Type B pancreatic cell (in vitro differentiated cells): ENCODE results near the gene NCEH1. TPM values are rescaled to one million over a fixed set of nuclear protein-coding genes. Genes with fewer than 3 reads are reported as not detected.

Source experiments
- DNase-seq: peaks from one replicate; pipeline ENCODE4 v3.0.0; 2021; ENCODE audit warnings: mixed read lengths; ENCODE audit not compliant: unreplicated experiment; ENCODE audit errors: extremely low spot score
- H3K27ac Mint-ChIP-seq: 2 replicates; pipeline ENCODE4 v1.8.0; 2021; ENCODE audit warnings: mild to moderate bottlenecking, mixed read lengths
- H3K27me3 Mint-ChIP-seq: 2 replicates; pipeline ENCODE4 v1.8.0; 2021; ENCODE audit warnings: mixed read lengths
- H3K36me3 Mint-ChIP-seq: 2 replicates; pipeline ENCODE4 v1.8.0; 2021; ENCODE audit warnings: mixed read lengths
- H3K4me1 Mint-ChIP-seq: one replicate; pipeline ENCODE4 v1.8.0; 2021; ENCODE audit warnings: mixed read lengths; ENCODE audit not compliant: unreplicated experiment
- H3K4me3 Mint-ChIP-seq: 2 replicates; pipeline ENCODE4 v1.8.0; 2021; ENCODE audit warnings: mild to moderate bottlenecking, mixed read lengths
- H3K9me3 Mint-ChIP-seq: 2 replicates; pipeline ENCODE4 v1.8.0; 2021; ENCODE audit warnings: mixed read lengths
- total RNA-seq: library from RNA; stranded (reverse); gene quantifications from 2 replicates; pipeline ENCODE4 v1.2.1, GENCODE V29; 2021; ENCODE audit warnings: low replicate concordance
- TF ChIP-seq, protein P1 (sequence below): fragments of 200-600 bp; sonication (generic); conservative IDR thresholded peaks from 2 replicates; pipeline ENCODE4 v1.5.0; 2021; ENCODE audit warnings: antibody characterized with exemption, mild to moderate bottlenecking

NCEH1 gene
- total RNA-seq, 1 donor from 2014 or later: 7.0 TPM

- Mint-ChIP-seq H3K36me3 (no peaks in the 10 kb centered on the region), H3K4me1 (peaks cover 18% of the 10 kb centered on the region), H3K27me3 (no peaks in the 10 kb centered on the region), H3K4me3 (peak overlapping the region; percentile 96), H3K9me3 (no peaks in the 10 kb centered on the region), H3K27ac (peak overlapping the region; percentile 86)
- no peak for DNase-seq
- TF ChIP-seq, protein P1, sequence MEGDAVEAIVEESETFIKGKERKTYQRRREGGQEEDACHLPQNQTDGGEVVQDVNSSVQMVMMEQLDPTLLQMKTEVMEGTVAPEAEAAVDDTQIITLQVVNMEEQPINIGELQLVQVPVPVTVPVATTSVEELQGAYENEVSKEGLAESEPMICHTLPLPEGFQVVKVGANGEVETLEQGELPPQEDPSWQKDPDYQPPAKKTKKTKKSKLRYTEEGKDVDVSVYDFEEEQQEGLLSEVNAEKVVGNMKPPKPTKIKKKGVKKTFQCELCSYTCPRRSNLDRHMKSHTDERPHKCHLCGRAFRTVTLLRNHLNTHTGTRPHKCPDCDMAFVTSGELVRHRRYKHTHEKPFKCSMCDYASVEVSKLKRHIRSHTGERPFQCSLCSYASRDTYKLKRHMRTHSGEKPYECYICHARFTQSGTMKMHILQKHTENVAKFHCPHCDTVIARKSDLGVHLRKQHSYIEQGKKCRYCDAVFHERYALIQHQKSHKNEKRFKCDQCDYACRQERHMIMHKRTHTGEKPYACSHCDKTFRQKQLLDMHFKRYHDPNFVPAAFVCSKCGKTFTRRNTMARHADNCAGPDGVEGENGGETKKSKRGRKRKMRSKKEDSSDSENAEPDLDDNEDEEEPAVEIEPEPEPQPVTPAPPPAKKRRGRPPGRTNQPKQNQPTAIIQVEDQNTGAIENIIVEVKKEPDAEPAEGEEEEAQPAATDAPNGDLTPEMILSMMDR: no peak
Observed at GRCh38 chr3:172711454-172711795, 558 bp upstream of the NCEH1 start.

DNA sequence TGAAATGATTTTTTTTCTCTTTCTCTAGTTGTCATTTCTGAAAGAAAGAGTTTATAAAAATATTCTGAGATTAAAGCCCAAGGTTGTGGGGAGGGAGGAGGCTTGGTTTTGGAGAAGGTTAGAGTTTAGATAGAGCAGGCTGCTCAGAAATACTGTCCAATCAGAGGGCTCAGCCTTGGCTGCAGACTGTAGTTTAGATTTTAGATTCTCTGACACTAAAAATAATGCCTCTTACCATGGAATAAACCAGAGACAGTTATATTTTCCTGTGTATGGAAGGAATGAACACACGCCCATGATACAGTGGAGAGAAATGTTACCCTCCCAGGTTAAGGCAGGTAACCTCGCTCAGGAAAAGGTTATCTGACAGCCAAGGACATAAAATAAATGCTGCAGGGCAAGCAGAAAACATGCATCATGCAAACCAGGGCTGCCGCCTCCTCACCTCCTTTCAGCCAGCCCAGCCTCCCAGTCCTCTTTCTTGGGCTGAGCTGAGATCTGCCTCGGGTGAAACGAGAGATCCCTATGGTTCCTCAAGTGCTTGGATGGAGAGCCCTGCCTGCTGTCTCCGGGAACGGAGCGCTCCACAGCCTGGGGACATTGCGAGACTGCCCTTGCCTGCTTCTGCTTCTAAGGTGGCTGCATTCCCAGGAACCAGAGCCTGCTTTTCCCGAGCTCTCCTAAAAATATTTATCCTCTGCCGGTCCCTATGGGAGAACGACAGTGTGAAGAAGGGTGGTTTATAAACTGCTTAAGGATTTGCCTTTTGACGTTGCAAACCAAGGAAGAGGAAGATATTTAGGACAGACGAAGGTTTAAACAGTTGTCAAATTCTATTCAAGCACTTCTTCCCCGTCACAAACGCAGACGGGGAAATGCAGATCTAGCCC, 848 bp downstream of the NCEH1 start:
- TF ChIP-seq, protein P1: no peak
- H3K9me3 Mint-ChIP-seq: no peaks in the 10 kb centered on the region
- H3K4me3 Mint-ChIP-seq: peak overlapping the region; percentile 96
- no peak for DNase-seq
- no peaks in the 10 kb centered on the region for H3K27me3 Mint-ChIP-seq
- peak overlapping the region; percentile 86 for H3K27ac Mint-ChIP-seq
- H3K4me1 Mint-ChIP-seq: peaks cover 18% of the 10 kb centered on the region
- no peaks in the 10 kb centered on the region for H3K36me3 Mint-ChIP-seq

DNA sequence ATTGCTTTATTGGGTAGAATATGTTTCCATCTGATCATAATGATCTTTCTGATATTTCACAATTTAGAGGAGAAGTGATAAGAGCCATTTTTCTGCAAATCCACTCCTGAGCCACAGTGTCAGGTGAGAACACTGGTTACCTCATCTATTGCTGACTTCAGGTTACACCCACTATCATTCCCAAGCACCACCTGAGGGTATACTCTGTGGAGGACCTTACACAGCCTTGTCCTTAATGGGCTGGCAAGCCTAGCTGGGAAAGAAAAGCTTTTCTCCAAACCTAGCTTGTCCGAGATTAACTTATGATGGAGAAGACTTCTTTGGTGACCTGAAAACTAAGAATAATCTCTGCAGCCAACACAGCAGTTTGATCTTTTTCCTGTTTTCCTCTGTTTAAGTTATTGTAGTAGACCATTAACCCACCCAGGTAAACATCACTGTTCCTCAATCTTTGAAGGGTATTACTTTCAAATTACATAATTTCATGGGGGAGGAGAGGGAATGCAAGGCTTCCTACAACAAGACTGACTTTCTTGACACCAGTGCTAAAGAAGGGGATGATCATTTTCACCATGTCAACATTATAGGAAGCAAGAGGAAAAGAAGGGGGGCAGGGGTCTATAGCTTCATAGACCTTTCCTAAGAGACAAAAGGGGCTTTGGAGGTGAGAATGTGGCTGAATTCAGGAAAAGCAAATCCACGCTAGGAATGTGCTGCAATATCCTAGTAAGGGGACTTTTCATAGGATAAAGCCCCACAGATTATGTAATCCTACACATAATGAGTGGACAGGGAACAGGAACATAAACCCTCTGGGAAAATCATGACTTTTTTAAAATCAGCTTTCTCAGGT, 1.7 kb downstream of the NCEH1 start:
- H3K36me3 Mint-ChIP-seq: no peaks in the 10 kb centered on the region
- no peak for DNase-seq
- TF ChIP-seq, protein P1: no peak
- H3K4me3 Mint-ChIP-seq: peak overlapping the region; percentile 96
- peaks cover 22% of the 10 kb centered on the region for H3K4me1 Mint-ChIP-seq
- H3K9me3 Mint-ChIP-seq: no peaks in the 10 kb centered on the region
- no peaks in the 10 kb centered on the region for H3K27me3 Mint-ChIP-seq
- peak overlapping the region; percentile 15 for H3K27ac Mint-ChIP-seq

- Mint-ChIP-seq H3K36me3 (no peaks in the 10 kb centered on the region), H3K27me3 (no peaks in the 10 kb centered on the region), H3K27ac (no peak overlapping the region), H3K4me1 (peaks cover 26% of the 10 kb centered on the region), H3K4me3 (peak overlapping the region; percentile 49), H3K9me3 (no peaks in the 10 kb centered on the region)
- no peak for DNase-seq
- TF ChIP-seq, protein P1: no peak
Observed at GRCh38 chr3:172707967-172708366, 2.9 kb downstream of the NCEH1 start.

- peaks cover 27% of the 10 kb centered on the region for H3K4me1 Mint-ChIP-seq
- no peak overlapping the region for H3K27ac Mint-ChIP-seq
Observed at GRCh38 chr3:172707030-172707429, 3.8 kb downstream of the NCEH1 start.

More at GRCh38 chr3:172707030-172707429, 3.8 kb downstream of the NCEH1 start:
- no peaks in the 10 kb centered on the region for H3K27me3 Mint-ChIP-seq
- H3K36me3 Mint-ChIP-seq: no peaks in the 10 kb centered on the region
- no peaks in the 10 kb centered on the region for H3K9me3 Mint-ChIP-seq
- DNase-seq: no peak
- TF ChIP-seq, protein P1: no peak
- no peak overlapping the region for H3K4me3 Mint-ChIP-seq
